Suprapubic skin (tissue), 3 donors: ENCODE data around the gene SCAMP4.

Source experiments
- EP300 ChIP-seq: sonication (generic); formaldehyde crosslinking; IDR thresholded peaks from one replicate; pipeline ENCODE4 v1.6.1; 2017; ENCODE audit warnings: antibody characterized with exemption
- TF ChIP-seq, protein P1 (sequence below), 2 donors: fragments of 200-600 bp in 1 of 2; fragments of 450-650 bp in 1 of 2; sonication (generic) in 1 of 2; IDR thresholded peaks; one replicate each; pipeline ENCODE4 v1.5.1; 2016 to 2019; ENCODE audit warnings: antibody characterized with exemption in 2 of 2, mild to moderate bottlenecking in 1 of 2, moderate library complexity in 1 of 2

DNA sequence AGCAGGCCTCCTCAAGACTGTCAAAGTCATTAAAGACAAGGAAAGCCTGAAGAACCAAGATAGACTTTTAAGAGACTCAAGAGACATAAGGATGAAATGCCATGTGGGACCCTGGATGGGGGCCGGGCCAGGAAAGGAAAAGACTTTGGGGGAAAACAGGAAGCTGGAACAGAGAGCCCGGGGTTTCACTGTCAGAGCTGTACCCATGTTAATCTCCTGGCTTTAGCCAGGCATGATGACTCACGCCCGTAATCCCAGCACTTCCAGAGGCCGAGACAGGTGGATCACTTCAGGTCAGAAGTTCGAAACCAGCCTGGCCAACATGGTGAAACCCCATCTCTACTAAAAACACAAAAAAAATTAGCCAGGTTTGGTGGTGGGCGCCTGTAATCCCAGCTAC is 36.2 kb upstream of the SCAMP4 start:
- TF ChIP-seq, protein P1, sequence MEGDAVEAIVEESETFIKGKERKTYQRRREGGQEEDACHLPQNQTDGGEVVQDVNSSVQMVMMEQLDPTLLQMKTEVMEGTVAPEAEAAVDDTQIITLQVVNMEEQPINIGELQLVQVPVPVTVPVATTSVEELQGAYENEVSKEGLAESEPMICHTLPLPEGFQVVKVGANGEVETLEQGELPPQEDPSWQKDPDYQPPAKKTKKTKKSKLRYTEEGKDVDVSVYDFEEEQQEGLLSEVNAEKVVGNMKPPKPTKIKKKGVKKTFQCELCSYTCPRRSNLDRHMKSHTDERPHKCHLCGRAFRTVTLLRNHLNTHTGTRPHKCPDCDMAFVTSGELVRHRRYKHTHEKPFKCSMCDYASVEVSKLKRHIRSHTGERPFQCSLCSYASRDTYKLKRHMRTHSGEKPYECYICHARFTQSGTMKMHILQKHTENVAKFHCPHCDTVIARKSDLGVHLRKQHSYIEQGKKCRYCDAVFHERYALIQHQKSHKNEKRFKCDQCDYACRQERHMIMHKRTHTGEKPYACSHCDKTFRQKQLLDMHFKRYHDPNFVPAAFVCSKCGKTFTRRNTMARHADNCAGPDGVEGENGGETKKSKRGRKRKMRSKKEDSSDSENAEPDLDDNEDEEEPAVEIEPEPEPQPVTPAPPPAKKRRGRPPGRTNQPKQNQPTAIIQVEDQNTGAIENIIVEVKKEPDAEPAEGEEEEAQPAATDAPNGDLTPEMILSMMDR (IDR thresholded peaks at IDR 0.05) = no peak
- TF ChIP-seq EP300 = no peak
